AG04450 (cell line): Measurements from ENCODE around the gene TSPAN13. TPM values are rescaled to one million over a fixed set of nuclear protein-coding genes. Genes with fewer than 3 reads are reported as not detected.

Experiments
- CTCF ChIA-PET: fragments of 300-600, 350-600 bp; formaldehyde crosslinking; extraction: SDS; loops from one replicate; lab custom pipeline; 2022; ENCODE audit warnings: antibody characterized with exemption, inconsistent platforms; lab: Charles Lee
- POLR2A ChIA-PET: fragments of 350-600 bp; formaldehyde crosslinking; extraction: SDS; loops from one replicate; lab custom pipeline; 2021; ENCODE audit warnings: antibody characterized with exemption, inconsistent platforms; lab: Yijun Ruan, JAX
- DNase-seq: peaks from one replicate; pipeline ENCODE4 v3.0.0-alpha.2; 2011; ENCODE audit warnings: low read depth, low spot score
- H3K27ac ChIP-seq: one replicate; pipeline ENCODE4 v1.5.1; 2012; ENCODE audit warnings: low read depth, low read length, control low read depth
- H3K27me3 ChIP-seq: one replicate; pipeline ENCODE4 v1.6.0; 2012; ENCODE audit warnings: low read length; ENCODE audit not compliant: control insufficient read depth, insufficient read depth
- H3K4me3 ChIP-seq: 2 replicates; pipeline ENCODE4 v1.5.1; 2011; ENCODE audit warnings: mild to moderate bottlenecking, low read depth, low read length, control low read depth
- H3K9me3 ChIP-seq: 2 replicates; pipeline ENCODE4 v1.5.1; 2012; ENCODE audit warnings: low read length; ENCODE audit not compliant: control insufficient read depth, insufficient read depth
- polyA minus RNA-seq: library from RNA; depleted of rRNA, polyadenylated mRNA; stranded (reverse); fragments of >200 nt; gene quantifications from 2 replicates; pipeline ENCODE4 v1.2.3, GENCODE V29; 2011; rRNA and poly(A)+ RNA removed
- polyA plus RNA-seq: library from polyadenylated mRNA; depleted of rRNA; stranded (reverse); fragments of >200 nt; gene quantifications from 2 replicates; pipeline ENCODE4 v1.2.3, GENCODE V29; 2011; rRNA removed
- TF ChIP-seq, protein P1 (sequence below): IDR thresholded peaks from 2 replicates; pipeline ENCODE4 v1.5.1; 2011; ENCODE audit warnings: low read depth, low read length, control low read depth, inconsistent platforms

Gene TSPAN13
- polyA plus RNA-seq (7.0 and 10.1 TPM in 2 replicates), polyA minus RNA-seq (2.6 and 3.0 TPM in 2 replicates)

DNA sequence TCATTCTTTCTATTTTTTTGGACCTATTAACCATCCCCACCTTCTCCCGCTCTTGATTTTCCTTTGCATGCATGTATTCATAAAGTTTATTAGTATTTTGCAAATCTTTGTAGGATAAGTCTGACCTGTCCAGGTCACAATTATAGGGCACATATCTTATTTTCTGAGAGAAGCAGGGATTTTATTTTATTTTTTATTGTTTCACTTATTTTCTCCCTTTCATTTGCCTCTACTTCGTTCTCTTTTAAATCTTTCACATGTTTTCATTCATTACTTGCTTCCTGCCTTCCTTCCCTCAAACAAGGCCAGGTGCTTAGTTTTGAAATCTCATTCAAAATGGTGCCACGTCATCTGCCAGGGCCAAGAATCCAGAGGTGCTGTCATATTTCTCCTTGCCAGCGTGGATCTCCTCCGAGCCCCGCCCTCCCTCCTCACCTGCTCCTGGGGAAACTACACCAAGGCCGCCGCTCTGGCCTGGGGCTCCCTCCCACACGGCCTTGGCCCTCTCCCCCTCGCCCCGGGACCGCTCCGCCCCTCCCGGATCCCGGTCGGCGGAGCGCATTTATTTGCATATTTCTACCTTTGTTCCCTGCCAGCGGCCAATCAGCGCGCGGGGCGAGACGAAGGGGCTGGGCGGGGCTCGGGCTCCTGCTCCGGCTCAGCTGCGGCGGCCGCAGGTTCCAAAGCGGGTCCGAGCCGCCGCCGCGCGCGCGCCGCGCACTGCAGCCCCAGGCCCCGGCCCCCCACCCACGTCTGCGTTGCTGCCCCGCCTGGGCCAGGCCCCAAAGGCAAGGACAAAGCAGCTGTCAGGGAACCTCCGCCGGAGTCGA lies at the start of gene TSPAN13:
TSPAN13 (plus strand) TSS at position 654 of the 830 bp plus-strand sequence. CDS start 213 bp downstream, outside the sequence.
- H3K27ac ChIP-seq: no peak within 1 kb of the TSS
- CTCF ChIA-PET: interaction anchor here (1.4 kb wide), 1 partner anchor 13 kb away, joined by 5 read pairs; no protein-coding TSS in a partner anchor
- DNase-seq: no peak

DNA sequence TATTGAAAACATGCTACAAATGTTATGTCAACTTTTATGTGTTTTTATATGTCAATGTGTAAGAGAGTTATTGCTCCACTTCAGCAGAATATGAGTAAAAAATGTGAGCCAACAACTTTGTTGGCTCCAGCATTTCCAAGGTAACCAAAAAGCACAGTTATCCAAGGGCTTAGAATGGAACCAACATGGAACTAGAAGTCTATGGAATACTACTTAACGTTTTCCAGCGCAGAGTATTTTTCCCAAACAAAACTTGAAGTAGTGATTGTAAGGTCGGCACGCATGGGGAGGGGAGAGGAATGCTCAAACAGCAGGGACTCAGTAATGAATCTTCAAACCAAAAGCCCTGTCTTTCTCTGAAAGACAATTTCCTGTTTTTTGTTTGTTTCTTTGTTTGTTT lies 45.0 kb upstream of the TSPAN13 start:
- Histone ChIP-seq H3K27me3 (no peaks in the 10 kb centered on the region), H3K4me3 (no peak overlapping the region), H3K9me3 (no peaks in the 10 kb centered on the region), H3K27ac (peak overlapping the region; percentile 40)
- no peak for DNase-seq
- TF ChIP-seq, protein P1, sequence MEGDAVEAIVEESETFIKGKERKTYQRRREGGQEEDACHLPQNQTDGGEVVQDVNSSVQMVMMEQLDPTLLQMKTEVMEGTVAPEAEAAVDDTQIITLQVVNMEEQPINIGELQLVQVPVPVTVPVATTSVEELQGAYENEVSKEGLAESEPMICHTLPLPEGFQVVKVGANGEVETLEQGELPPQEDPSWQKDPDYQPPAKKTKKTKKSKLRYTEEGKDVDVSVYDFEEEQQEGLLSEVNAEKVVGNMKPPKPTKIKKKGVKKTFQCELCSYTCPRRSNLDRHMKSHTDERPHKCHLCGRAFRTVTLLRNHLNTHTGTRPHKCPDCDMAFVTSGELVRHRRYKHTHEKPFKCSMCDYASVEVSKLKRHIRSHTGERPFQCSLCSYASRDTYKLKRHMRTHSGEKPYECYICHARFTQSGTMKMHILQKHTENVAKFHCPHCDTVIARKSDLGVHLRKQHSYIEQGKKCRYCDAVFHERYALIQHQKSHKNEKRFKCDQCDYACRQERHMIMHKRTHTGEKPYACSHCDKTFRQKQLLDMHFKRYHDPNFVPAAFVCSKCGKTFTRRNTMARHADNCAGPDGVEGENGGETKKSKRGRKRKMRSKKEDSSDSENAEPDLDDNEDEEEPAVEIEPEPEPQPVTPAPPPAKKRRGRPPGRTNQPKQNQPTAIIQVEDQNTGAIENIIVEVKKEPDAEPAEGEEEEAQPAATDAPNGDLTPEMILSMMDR: no peak
- CTCF ChIA-PET: interaction anchor here (1.1 kb wide), 1 partner anchor 14 kb away, joined by 3 read pairs; no protein-coding TSS in a partner anchor
- POLR2A ChIA-PET: interaction anchor here (1.2 kb wide), 1 partner anchor 62 kb away, joined by 3 read pairs; the partner anchor contains the start of genes ANKMY2 and BZW2

More for the DNA sequence above, at the start of gene TSPAN13:
- TF ChIP-seq, protein P1: no peak
- Histone ChIP-seq H3K27me3 (no peaks in the 10 kb centered on the region), H3K4me3 (peak within 1 kb of the TSS; percentile 67), H3K9me3 (no peaks in the 10 kb centered on the region; the same call in 1 of the 2 replicates)
- POLR2A ChIA-PET: no interaction called here

DNA sequence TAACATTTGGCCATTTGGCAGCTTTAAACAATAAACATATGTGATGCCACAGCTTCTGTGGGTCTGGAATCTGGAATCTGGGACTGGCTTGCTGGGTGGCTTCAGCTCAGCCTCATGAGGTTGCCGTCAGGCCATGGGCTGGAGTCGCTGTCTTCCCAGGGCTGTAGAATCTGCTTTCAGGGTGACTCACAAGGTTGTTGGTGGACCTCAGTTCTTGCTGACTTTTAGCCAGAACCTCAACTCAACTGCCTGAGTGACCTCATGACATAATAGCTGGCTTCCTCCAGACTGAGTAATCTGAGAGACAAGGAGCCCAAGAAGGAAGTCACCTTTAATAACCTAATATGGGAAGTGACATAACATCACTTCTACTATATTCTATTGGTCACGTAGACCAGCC lies 44.6 kb upstream of the TSPAN13 start:
- H3K27me3 ChIP-seq: no peaks in the 10 kb centered on the region
- POLR2A ChIA-PET: interaction anchor here (1.2 kb wide), 1 partner anchor 63 kb away, joined by 3 read pairs; the partner anchor contains the start of genes ANKMY2 and BZW2
- no peaks in the 10 kb centered on the region for H3K9me3 ChIP-seq
- H3K27ac ChIP-seq: peak overlapping the region; percentile 40
- DNase-seq: peak; percentile 73
- H3K4me3 ChIP-seq: no peak overlapping the region
- CTCF ChIA-PET: interaction anchor here (1.1 kb wide), 1 partner anchor 14 kb away, joined by 3 read pairs; no protein-coding TSS in a partner anchor
- TF ChIP-seq, protein P1: no peak

DNA sequence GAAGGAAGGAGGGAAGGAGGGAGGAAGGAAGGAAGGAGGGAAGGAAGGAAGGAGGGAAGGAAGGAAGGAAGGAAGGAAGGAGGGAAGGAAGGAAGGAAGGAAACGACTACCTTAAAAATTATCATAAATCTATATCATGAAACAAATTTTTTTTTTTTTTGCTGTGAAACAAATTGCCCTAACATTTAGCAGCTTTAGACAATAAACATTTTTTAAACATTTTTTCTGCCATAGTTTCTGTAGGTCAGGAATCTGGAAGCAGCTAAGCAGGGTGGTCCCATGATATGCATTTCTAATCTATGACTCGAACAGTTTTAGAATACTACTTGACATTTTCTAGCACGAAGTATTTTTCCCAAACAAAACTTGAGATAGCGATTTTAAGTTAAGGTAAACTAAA lies 42.9 kb upstream of the TSPAN13 start:
- DNase-seq: no peak
- TF ChIP-seq, protein P1: no peak
- Histone ChIP-seq H3K27ac (no peak overlapping the region), H3K27me3 (no peaks in the 10 kb centered on the region), H3K4me3 (no peak overlapping the region), H3K9me3 (no peaks in the 10 kb centered on the region)
- ChIA-PET POLR2A (interaction anchor here (0.6 kb wide), 1 partner anchor 88 kb away, joined by 3 read pairs; no protein-coding TSS in a partner anchor), CTCF (no interaction called here)
